PC-9 (cell line): ENCODE data around the gene FOXF1.

Source experiments
- CTCF ChIP-seq: fragments of 200-600 bp; sonication (generic); conservative IDR thresholded peaks from 2 replicates; pipeline ENCODE4 v1.6.1; 2017; ENCODE audit warnings: mixed run types, antibody characterized with exemption, mild to moderate bottlenecking, moderate library complexity
- EZH2 ChIP-seq: fragments of 200-600 bp; sonication (generic); IDR thresholded peaks from 2 replicates; pipeline ENCODE4 v1.8.0; 2017; ENCODE audit warnings: antibody characterized with exemption, low read depth

GRCh38 chr16:86494039-86494564, 16.2 kb upstream of the FOXF1 start:
- no peak for TF ChIP-seq EZH2
- no peak for TF ChIP-seq CTCF
